IPS-NIHi11 (cell line): ENCODE data around the gene SH3PXD2A.
"Not testable (repeated sequence)": the region's sequence is repeated elsewhere in the genome, so short reads cannot be mapped to it uniquely, and the experiment has no call there.

Experiments used
- DNase-seq: peaks from one replicate; pipeline ENCODE4 v3.0.0; 2012; ENCODE audit warnings: mixed read lengths, low spot score

Gene SH3PXD2A

GRCh38 chr10:103643381-103643780 is 212.0 kb downstream of the SH3PXD2A start:
- DNase-seq = no peak

- no peak for DNase-seq
These were observed 214.1 kb downstream of the SH3PXD2A start for GRCh38 chr10:103641326-103641725.

DNA sequence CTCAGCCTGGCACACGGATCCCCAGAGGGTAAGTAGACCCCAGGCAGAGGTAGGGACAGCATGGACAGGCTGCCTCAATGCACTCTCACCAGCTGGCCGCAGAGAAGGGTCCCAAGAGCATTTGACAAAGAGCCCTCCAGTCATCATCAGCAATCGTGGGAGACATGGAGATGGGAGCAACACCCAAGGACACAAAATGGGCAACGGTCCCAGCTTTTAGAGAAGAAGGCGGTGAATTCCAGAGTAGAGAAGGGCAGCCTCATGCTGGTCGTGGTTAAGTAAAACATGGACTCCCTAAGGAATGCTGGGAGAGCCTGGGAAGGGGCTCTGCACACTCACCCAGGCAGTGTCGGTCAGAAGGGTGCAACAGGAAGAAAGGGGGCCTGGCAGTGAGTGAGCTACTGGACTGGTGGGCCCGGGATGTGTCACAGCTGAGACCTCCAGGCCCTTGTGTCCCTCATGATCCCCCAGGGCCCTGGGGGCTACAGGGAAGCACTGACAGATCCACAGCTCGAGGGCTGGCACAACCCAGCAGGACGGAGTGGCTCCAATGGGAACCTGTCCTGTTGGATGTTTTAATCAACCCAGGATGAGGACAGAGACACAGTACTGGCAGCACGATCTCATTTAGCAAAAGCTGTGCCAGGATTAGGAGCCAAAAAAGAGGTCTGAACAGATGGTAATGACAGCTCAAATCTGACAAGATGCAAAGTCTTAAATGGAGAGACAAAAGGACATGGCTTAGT is 214.8 kb downstream of the SH3PXD2A start:
- DNase-seq = no peak

DNA sequence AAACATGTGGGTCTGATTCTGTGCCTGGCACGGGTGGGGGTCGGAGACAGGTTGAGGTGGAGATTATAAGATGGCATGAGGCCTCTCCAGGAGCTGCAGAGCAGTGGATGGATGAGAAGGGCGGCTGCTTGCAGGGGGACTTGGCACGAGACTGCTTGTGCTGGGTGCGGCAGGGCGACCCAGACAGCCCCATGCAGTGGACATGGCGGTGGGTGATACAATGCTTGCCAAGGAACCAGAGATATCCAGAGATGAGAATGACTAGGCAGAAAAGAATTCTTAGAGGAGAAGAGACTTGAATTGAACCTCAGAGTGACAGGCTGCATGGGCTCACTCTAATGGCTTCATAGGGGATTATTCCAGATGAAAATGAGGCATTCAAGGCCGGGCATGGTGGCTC is 216.4 kb downstream of the SH3PXD2A start:
- no peak for DNase-seq

DNA sequence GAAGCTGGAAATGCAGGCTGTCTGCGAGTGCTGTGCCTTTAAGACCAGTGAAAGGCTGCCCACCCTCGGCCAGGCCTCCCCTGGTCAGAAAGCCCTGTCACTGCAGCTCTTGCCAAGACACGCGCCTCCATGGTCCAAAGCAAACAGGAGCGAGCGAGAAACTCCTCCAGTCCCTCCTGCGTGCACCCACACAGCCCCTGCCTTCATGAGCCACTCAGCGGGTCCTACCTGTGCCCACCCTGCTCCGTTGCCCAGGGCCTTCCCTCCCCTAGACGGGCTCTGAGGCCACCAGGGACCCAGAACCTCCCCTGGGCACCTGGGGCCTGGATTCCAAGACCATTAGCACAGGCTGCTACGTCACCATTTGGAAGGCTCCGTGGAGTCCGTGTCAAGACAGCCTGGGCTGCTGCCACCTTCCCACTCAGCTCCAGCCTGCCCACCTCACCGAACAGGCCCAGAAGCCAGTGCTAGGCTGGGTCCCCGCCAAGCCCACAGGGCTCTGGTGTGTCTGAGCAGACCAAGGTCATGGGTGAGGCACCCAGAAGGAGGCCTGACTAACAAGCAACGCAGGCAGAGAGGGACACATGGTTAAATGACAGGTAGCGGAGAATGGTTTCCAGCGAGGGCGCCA is 217.3 kb downstream of the SH3PXD2A start:
- DNase-seq = no peak

- DNase-seq = no peak
These were observed 218.4 kb downstream of the SH3PXD2A start for GRCh38 chr10:103637011-103637410.

DNA sequence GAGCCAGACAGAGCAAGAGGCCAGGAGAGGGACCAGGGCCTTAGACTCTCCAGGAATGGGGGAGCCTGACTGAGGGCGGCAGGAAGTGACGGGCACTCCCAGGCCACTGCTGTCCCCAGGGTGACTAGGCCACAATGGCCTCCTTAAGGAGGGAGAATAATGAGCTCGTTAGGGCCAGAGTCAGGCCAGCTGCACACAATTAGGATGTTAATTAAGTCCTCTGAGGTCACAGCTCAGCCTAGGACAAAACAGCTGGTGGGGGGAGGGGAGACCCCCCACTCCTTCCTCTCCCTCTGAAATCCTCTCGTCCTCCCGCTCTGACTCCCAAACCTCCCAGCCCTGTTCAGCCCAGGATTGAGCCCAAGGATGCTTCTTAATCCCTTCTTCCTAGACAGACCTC is 218.9 kb downstream of the SH3PXD2A start:
- no peak for DNase-seq

- no peak for DNase-seq
These were observed 219.8 kb downstream of the SH3PXD2A start for GRCh38 chr10:103635580-103635979.

DNA sequence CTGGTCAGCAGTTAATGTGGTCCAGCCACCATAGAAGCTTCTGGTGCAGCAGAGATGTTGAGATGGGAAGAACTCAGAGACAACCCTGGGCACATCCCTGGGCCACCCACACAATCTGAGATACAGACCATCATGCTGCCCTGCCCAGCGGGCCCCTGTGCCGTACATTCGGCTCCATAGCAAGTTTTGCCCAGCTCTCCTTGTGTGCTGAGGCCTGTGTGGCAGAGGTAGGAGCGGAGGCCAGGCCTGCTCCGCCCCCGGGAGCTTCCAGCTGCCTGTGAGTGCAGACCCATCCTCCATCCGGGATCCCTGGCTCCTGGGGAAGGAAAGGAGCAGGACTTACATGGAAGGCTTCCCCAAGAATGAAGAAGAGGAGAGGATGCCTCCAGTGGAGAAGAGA is 221.5 kb downstream of the SH3PXD2A start:
- no peak for DNase-seq

- not testable (repeated sequence) for DNase-seq
These were observed 222.5 kb downstream of the SH3PXD2A start for GRCh38 chr10:103632871-103633270.

DNA sequence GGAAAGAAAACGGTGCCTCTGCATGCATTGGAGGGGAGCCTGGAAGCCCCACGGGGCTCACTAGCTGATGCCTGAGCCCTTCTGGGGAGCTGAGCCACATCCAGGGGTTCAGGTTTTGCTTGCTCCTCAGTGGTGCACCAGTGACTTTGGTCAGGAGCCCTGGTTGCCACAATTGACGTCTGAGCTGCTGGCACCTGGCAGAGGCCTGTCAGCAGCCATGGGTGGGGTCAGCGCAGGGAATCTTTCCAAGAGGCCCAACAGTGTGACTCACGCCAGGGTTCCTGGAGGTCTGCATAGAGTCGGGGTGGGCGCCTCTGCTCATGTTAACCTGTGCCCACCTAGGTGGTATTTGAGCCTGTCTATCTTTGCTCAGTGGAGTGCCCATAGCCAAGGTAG is 223.1 kb downstream of the SH3PXD2A start:
- no peak for DNase-seq

- no peak for DNase-seq
These were observed 225.2 kb downstream of the SH3PXD2A start for GRCh38 chr10:103630156-103630555.

DNA sequence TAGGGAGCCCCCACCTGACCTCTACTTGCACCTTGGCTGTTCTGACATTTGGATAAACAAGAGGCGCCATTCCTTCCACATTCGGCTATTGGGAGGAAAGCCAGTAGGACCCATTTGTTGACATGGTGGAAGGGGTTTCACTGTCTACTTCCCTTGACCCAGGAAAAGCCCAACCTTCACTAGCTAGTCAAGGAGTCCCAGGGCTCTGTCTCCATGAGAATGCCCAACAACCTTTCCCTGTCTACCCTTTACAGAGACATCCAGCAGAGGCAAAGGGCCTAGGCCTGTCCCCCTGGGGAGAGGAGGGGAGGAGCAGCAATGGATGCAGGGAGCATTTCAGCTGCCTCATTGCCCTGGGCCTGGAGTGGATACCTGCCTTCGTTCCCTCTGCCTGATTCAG is 225.8 kb downstream of the SH3PXD2A start:
- DNase-seq = no peak

GRCh38 chr10:103627893-103628292 is 227.5 kb downstream of the SH3PXD2A start:
- DNase-seq = no peak

DNA sequence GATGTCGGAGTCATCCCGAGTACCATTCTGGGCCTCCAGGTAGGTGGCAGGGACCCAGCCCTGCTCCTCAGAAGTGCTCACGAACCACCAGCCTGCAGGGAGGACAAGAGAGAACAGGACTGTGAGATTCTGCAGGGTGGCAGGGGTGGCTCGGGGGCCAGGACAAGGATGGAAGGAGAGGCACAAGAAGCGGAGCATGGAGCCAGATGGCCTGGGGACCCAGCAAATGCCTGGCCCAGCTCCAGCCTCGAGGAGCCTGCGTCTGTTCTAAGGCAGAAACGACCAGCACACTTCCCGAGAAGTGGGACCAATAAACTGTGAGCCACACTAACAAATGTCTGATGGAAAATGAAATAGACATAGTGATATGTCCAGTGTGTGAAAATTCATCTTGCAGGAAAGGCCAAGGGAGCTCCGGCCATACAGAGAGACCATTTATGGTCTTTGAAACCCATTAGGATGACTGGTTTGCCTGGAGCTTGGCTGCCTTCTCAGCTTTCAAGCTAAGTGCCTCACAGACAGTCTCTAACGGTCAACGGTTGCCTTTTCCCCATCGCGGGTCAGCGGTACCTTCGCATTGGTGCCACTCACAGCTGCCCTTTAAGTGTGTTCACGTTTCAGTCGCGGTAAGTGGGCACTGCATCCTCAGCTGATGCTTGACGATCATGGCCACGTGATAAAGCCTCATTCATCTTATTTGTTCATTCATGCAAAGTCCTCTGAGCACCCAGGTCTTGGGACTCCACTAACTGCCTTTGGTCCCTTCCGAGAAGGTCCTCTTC is 228.1 kb downstream of the SH3PXD2A start:
- no peak for DNase-seq

DNA sequence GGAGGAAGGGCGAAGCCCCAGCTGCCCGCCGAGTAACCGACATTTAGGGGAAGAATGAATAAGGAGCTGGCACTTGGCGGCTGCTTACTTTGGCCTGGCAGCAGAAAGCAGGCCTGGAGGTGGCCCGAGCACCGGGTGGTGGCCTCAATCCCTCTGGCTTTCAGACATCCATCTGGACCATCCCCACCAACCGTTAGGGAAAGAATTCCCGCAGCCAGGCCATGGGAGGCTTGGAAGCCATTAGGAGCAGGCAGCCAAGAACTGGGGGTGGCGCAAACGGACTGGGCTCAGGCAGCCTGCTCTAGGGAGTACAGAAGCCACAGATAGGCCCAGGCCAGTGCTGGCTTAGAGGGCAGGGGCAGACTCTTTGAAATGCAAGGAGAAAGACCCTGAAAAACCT is 229.2 kb downstream of the SH3PXD2A start:
- DNase-seq = no peak

GRCh38 chr10:103622935-103623574 is 232.3 kb downstream of the SH3PXD2A start:
- no peak for DNase-seq

- DNase-seq = no peak
These were observed 233.1 kb downstream of the SH3PXD2A start for GRCh38 chr10:103622286-103622685.

GRCh38 chr10:103621783-103622125 is 233.6 kb downstream of the SH3PXD2A start:
- DNase-seq = no peak

DNA sequence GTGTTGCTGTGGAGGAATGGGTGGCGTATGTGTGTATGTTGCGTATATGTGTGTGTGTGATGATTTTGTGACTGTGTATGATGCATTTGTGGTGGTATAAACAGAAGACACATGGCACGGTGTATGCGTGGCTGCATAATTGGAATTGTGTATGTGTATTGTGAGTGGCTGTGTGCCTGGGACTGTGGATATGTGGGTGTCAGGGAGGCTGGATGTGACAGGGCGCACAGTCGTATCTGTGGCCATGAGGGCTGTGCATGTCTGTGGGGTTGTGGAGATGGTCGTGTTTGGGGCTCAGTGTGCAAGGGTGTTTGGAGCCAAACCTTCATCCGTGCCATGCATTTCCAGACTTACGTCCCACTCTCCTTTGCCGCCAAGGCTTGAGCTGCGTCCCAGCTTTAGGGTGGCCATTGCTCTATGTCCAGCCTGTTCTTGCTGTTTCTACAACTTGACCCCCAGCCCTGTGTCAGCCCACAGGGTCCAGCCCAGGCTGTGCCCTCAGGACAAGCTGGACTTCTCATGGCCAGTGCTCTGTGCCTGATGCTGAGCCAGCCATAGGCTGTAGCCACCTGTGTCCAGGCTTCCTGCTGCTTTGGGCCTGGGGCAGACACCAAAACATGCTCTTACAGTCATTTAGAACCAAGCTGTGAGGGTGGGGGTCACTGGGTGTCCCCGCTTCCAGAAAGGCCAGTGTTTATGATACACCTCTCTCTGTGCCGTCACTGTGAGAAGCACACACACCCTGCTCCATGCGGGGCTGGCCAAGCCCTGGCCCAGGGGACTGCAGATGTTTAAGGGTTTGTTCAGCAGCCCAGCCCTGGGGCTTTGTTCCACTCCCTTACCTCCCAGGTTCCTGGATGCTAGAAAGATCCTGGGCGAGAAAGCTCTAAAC is 234.2 kb downstream of the SH3PXD2A start:
- DNase-seq = no peak

DNA sequence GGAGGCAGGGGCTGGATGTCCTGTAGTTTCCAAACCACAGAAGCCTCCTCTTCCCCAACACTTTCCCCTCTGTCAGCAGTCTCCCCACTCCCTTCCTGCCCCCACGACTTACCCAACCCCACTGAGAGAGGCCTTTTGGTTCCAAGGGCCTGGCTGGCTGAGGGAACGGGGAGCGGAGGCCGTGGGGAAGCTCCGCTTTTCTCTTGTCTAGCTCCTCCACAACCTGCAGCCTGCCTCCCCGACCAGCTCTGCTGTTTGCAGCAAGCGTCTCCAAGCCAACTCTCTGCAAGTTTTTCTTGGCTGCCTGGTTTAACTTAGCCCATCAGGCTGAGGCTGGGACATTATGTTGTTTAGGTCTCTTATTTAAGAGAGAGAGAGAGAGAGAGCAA is 235.0 kb downstream of the SH3PXD2A start:
- DNase-seq = no peak
